ENCODE results near the gene CDC14B. TPM values are rescaled to one million over a fixed set of nuclear protein-coding genes. Genes with fewer than 3 reads are reported as not detected.
"Not testable (repeated sequence)": the region's sequence is repeated elsewhere in the genome, so short reads cannot be mapped to it uniquely, and the experiment has no call there.

Gene CDC14B
- polyA plus RNA-seq: 10 to 100 TPM in 3 of 4 donors, 1 to 10 TPM in 1; 8.5 to 20.8 (median 14.1) TPM
- long read RNA-seq, donor 1, partial matches to known transcripts: 9 of 21 reads
- long read RNA-seq, donor 1, other reads (novel, unspliced or antisense): 8 of 21 reads
- long read RNA-seq, donor 2: 0 reads
- long read RNA-seq, donor 3: 0 reads
- long read RNA-seq, donor 4: 0 reads
- long read RNA-seq, donor 5: 0 reads
- long read RNA-seq, donor 6, partial matches to known transcripts: 0 of 2 reads
- long read RNA-seq, donor 6, other reads (novel, unspliced or antisense): 0 of 2 reads
- long read RNA-seq, donor 7, full-length matches to known transcripts: 6 of 6 reads
- long read RNA-seq, donor 7, partial matches to known transcripts: 0 of 6 reads
- long read RNA-seq, donor 7, other reads (novel, unspliced or antisense): 0 of 6 reads
- long read RNA-seq, donor 8: 0 reads
- long read RNA-seq, donor 9: 0 reads
- long read RNA-seq, donor 10: 0 reads

DNA sequence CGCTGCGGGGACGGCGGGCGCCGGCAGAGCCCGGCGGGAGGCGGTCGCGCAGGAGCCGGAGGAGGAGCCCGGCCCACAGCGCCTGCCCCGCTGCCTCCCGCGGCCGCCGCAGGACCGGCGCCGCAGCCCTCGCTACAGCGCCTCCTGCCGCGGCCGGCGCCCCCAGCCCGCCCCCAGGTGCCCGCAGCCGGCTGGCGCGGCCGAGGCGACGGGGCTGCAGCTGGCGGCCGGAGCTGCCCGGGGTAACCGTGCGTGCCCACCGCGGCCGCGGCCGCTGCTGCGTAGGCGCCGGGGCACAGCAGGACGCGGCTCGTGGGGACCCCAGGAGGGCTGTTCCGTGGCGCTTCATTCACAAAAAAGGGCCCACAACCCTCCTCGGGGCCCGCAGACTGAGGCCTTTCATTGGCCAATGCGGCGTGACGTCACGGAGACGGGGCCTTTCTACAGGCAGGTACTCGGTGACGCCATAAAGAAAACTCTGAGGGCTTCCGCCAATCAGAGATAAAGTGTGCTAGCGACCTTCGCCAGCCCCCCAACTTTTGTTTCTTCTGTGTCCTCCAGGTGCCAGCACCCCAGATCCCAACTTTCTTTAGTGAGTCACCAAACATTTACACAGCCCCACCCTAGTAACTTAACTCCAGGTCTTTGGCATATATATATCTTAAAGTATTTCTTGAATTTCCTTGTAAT, at the start of gene CDC14B:
CDC14B (minus strand) TSS at position 353 of the 690 bp plus-strand sequence. CDS start 465 bp downstream, outside the sequence.
- Histone ChIP-seq H3K4me1 (ENCODE audit: control insufficient read depth in 3 of 3, insufficient read depth in 2 of 3, low read depth in 1 of 3, low read length in 2 of 3) (peaks cover 0 to 6% (median 0%) of the 10 kb centered on the region in 3 donors), H3K36me3 (ENCODE audit: control insufficient read depth in 3 of 3, insufficient read depth in 2 of 3, low read depth in 1 of 3, low read length in 3 of 3) (no peaks in the 10 kb centered on the region), H3K4me3 (ENCODE audit: low read depth in 1 of 3, low read length in 3 of 3) (peak within 1 kb of the TSS; percentile 63 to 85 (median 72)), H3K27me3 (ENCODE audit: control insufficient read depth in 3 of 3, insufficient read depth in 3 of 3, low read length in 3 of 3) (no peaks in the 10 kb centered on the region), H3K9me3 (ENCODE audit: control insufficient read depth in 2 of 2, insufficient read depth in 1 of 2, low read depth in 1 of 2, low read length in 1 of 2) (no peaks in the 10 kb centered on the region), H3K27ac (ENCODE audit: low read depth in 1 of 3, low read length in 2 of 3) (peak within 1 kb of the TSS; percentile 75 to 85 (median 84))
- DNase-seq (peak; percentile 96 to 97), FAIRE-seq (no peak)
- WGBS, 3 donors: 1 to 2% (median 1%) methylated on average over 30 to 66 of the region's 66 CpGs

DNA sequence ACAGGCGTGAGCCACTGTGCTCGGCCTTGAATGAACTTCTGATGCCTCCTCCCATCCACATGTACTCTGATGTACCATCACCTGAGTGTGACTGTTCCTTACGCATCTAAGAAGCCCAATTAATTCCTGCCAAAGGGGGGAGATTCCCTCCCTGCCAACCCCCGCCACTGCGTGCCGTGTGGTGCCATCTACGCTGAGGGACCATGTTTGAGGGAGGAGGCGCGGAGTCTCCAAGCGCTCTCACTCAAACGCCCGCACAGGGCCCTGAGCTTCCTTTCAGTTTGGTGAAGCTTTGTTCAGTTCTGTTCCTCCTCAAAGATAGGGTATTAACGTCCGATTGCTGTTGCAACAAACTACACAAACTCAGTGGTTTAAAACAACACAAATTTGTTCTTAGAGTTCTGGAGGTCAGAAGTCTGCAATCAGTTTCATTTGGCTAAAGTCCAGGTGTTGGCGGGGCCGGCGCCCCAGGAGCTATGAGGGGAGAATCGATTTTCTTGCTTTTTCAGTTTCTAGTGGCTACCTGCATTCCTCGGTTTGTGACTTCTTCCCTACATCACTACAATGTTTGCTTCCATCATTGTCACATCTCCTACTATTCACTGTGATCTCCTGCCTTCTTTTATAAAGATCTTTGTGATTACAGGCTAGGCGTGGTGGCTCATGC, 49.4 kb upstream of the CDC14B start:
- no peak overlapping the region for H3K4me3 ChIP-seq (ENCODE audit: low read depth in 1 of 3, low read length in 3 of 3)
- H3K36me3 ChIP-seq (ENCODE audit: control insufficient read depth in 3 of 3, insufficient read depth in 2 of 3, low read depth in 1 of 3, low read length in 3 of 3): no peaks in the 10 kb centered on the region
- DNase-seq: no peak
- peaks cover 0 to 2% of the 10 kb centered on the region in 2 donors for H3K9me3 ChIP-seq (ENCODE audit: control insufficient read depth in 2 of 2, insufficient read depth in 1 of 2, low read depth in 1 of 2, low read length in 1 of 2)
- 73 to 90% (median 76%) methylated on average over 20 of the region's 20 CpGs for WGBS, 3 donors
- no peaks in the 10 kb centered on the region for H3K4me1 ChIP-seq (ENCODE audit: control insufficient read depth in 3 of 3, insufficient read depth in 2 of 3, low read depth in 1 of 3, low read length in 2 of 3)
- no peaks in the 10 kb centered on the region for H3K27me3 ChIP-seq (ENCODE audit: control insufficient read depth in 3 of 3, insufficient read depth in 3 of 3, low read length in 3 of 3)
- FAIRE-seq: no peak
- no peak overlapping the region for H3K27ac ChIP-seq (ENCODE audit: low read depth in 1 of 3, low read length in 2 of 3)

DNA sequence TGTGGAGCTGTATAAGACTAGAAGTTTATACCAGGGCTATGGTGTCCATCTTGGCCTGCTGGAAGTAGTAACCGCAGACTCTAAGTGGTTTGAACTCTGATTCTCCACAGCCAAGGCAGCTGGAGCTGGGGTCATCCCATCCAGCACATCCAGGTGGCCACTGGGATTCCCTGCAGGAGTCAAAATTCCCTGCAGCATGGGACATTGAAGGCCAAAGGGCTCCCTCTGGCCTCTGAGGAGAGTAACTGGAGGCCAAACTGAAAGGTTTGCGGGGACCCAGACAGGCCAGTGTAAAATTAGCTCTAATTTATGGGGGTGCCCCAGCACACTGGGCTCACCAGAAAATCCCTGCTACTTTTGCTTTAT, 47.7 kb upstream of the CDC14B start:
- Histone ChIP-seq H3K27me3 (ENCODE audit: control insufficient read depth in 3 of 3, insufficient read depth in 3 of 3, low read length in 3 of 3) (no peaks in the 10 kb centered on the region), H3K27ac (ENCODE audit: low read depth in 1 of 3, low read length in 2 of 3) (no peak overlapping the region), H3K4me1 (ENCODE audit: control insufficient read depth in 3 of 3, insufficient read depth in 2 of 3, low read depth in 1 of 3, low read length in 2 of 3) (no peaks in the 10 kb centered on the region), H3K9me3 (ENCODE audit: control insufficient read depth in 2 of 2, insufficient read depth in 1 of 2, low read depth in 1 of 2, low read length in 1 of 2) (no peaks in the 10 kb centered on the region), H3K36me3 (ENCODE audit: control insufficient read depth in 3 of 3, insufficient read depth in 2 of 3, low read depth in 1 of 3, low read length in 3 of 3) (no peaks in the 10 kb centered on the region), H3K4me3 (ENCODE audit: low read depth in 1 of 3, low read length in 3 of 3) (no peak overlapping the region)
- DNase-seq (no peak), FAIRE-seq (no peak)
- WGBS, 3 donors: 91% methylated on average over 2 of the region's 2 CpGs

- not testable (repeated sequence) for H3K27ac ChIP-seq (ENCODE audit: low read depth in 1 of 3, low read length in 2 of 3); H3K27me3 ChIP-seq (ENCODE audit: control insufficient read depth in 3 of 3, insufficient read depth in 3 of 3, low read length in 3 of 3); H3K9me3 ChIP-seq (ENCODE audit: control insufficient read depth in 2 of 2, insufficient read depth in 1 of 2, low read depth in 1 of 2, low read length in 1 of 2); FAIRE-seq; H3K4me3 ChIP-seq (ENCODE audit: low read depth in 1 of 3, low read length in 3 of 3); H3K36me3 ChIP-seq (ENCODE audit: control insufficient read depth in 3 of 3, insufficient read depth in 2 of 3, low read depth in 1 of 3, low read length in 3 of 3); H3K4me1 ChIP-seq (ENCODE audit: control insufficient read depth in 3 of 3, insufficient read depth in 2 of 3, low read depth in 1 of 3, low read length in 2 of 3)
- WGBS, 3 donors: 60 to 74% (median 67%) methylated on average over 15 of the region's 15 CpGs
- DNase-seq: peak; percentile 52 to 54
Observed at GRCh38 chr9:96666653-96667362, 47.2 kb upstream of the CDC14B start.

DNA sequence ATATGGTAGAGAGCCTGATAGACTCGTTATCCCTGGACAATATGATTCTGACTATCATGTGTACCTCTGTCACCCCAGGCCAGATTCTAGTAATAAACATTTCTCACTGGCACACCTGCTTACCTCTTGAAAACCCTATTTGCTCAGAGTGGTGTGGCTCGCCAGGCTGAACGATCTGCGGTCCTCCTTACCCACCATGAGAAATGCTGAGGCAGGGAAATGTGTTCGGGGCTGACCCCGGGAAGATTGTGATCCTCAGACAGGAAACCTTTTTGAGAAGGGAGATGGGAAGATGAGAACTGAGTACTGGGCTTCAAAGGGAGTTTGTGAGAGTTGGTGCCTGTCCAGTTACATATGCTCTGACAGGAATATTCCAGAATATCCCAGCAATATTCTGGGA, 46.1 kb upstream of the CDC14B start:
- Histone ChIP-seq H3K36me3 (ENCODE audit: control insufficient read depth in 3 of 3, insufficient read depth in 2 of 3, low read depth in 1 of 3, low read length in 3 of 3) (no peaks in the 10 kb centered on the region), H3K9me3 (ENCODE audit: control insufficient read depth in 2 of 2, insufficient read depth in 1 of 2, low read depth in 1 of 2, low read length in 1 of 2) (no peaks in the 10 kb centered on the region), H3K4me3 (ENCODE audit: low read depth in 1 of 3, low read length in 3 of 3) (no peak overlapping the region), H3K27ac (ENCODE audit: low read depth in 1 of 3, low read length in 2 of 3) (no peak overlapping the region), H3K4me1 (ENCODE audit: control insufficient read depth in 3 of 3, insufficient read depth in 2 of 3, low read depth in 1 of 3, low read length in 2 of 3) (no peaks in the 10 kb centered on the region), H3K27me3 (ENCODE audit: control insufficient read depth in 3 of 3, insufficient read depth in 3 of 3, low read length in 3 of 3) (no peaks in the 10 kb centered on the region)
- no peak for DNase-seq
- FAIRE-seq: no peak
- 68 to 79% (median 72%) methylated on average over 6 of the region's 6 CpGs for WGBS, 3 donors

- FAIRE-seq: no peak
- H3K36me3 ChIP-seq (ENCODE audit: control insufficient read depth in 3 of 3, insufficient read depth in 2 of 3, low read depth in 1 of 3, low read length in 3 of 3): no peaks in the 10 kb centered on the region
- WGBS, 3 donors: 91 to 96% (median 92%) methylated on average over 20 of the region's 20 CpGs
- no peak for DNase-seq
- no peak overlapping the region for H3K4me3 ChIP-seq (ENCODE audit: low read depth in 1 of 3, low read length in 3 of 3)
- no peaks in the 10 kb centered on the region for H3K27me3 ChIP-seq (ENCODE audit: control insufficient read depth in 3 of 3, insufficient read depth in 3 of 3, low read length in 3 of 3)
- no peak overlapping the region for H3K27ac ChIP-seq (ENCODE audit: low read depth in 1 of 3, low read length in 2 of 3)
- H3K4me1 ChIP-seq (ENCODE audit: control insufficient read depth in 3 of 3, insufficient read depth in 2 of 3, low read depth in 1 of 3, low read length in 2 of 3): no peaks in the 10 kb centered on the region
- no peaks in the 10 kb centered on the region for H3K9me3 ChIP-seq (ENCODE audit: control insufficient read depth in 2 of 2, insufficient read depth in 1 of 2, low read depth in 1 of 2, low read length in 1 of 2)
Observed at GRCh38 chr9:96663506-96664120, 44.0 kb upstream of the CDC14B start.

GRCh38 chr9:96661711-96662110, 42.1 kb upstream of the CDC14B start:
- H3K27me3 ChIP-seq (ENCODE audit: control insufficient read depth in 3 of 3, insufficient read depth in 3 of 3, low read length in 3 of 3): no peaks in the 10 kb centered on the region
- WGBS, 3 donors: 86 to 87% (median 86%) methylated on average over 4 of the region's 4 CpGs
- no peak for DNase-seq
- no peaks in the 10 kb centered on the region for H3K9me3 ChIP-seq (ENCODE audit: control insufficient read depth in 2 of 2, insufficient read depth in 1 of 2, low read depth in 1 of 2, low read length in 1 of 2)
- no peak overlapping the region for H3K27ac ChIP-seq (ENCODE audit: low read depth in 1 of 3, low read length in 2 of 3)
- peaks cover 0 to 5% (median 0%) of the 10 kb centered on the region in 3 donors for H3K4me1 ChIP-seq (ENCODE audit: control insufficient read depth in 3 of 3, insufficient read depth in 2 of 3, low read depth in 1 of 3, low read length in 2 of 3)
- H3K4me3 ChIP-seq (ENCODE audit: low read depth in 1 of 3, low read length in 3 of 3): no peak overlapping the region
- no peak for FAIRE-seq
- H3K36me3 ChIP-seq (ENCODE audit: control insufficient read depth in 3 of 3, insufficient read depth in 2 of 3, low read depth in 1 of 3, low read length in 3 of 3): no peaks in the 10 kb centered on the region
